HG02678 (cell line): ENCODE results near the gene GALM.

ENCODE experiments used
- ATAC-seq: cut with Tn5 transposase; IDR thresholded peaks from one replicate; pipeline ENCODE4 v1.9.1; 2021; ENCODE audit warnings: mild to moderate bottlenecking, moderate library complexity; ENCODE audit not compliant: unreplicated experiment

Gene GALM

DNA sequence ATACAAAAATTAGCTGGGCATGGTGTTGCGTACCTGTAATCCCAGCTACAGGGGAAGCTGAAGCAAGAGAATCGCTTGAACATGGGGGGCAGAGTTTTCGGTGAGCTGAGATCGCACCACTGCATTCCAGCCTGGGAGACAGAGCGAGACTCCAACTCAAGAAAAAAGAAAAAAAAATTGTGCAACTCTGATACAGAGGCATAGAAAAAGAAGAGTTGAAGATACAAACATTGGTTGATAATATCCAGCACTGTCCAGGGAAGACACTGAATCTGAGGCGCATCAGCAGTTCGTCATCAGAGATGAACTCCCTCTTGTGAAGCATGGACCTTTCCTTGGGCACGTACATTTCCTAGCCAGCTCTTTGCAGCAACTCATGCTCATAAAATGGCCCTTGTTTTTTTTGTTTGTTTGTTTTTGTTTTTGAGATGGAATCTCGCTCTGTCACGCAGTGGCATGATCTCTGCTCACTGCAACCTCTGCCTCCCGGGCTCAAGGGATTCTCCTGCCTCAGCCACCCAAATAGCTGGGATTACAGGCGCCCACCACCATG is 16.7 kb upstream of the GALM start:
- ATAC-seq: no peak

DNA sequence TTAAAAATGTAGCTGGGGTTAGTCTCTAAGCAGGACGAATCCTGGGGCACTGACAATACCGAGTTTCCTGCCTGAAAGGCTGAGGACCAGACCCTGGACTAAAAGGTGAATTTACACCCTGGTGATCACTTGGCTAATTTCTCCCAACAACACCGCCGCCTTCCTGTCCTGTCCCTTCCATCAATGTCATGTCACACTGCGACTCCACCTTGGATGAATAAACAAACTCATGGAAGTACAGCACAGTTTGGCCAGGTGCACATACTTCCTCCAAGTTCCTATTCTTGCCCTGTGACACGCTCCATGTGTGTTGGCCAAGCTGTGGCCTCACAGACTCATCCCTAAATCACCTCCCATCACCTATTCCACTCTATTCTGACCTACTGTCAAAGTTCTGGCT is 15.9 kb upstream of the GALM start:
- ATAC-seq: no peak

DNA sequence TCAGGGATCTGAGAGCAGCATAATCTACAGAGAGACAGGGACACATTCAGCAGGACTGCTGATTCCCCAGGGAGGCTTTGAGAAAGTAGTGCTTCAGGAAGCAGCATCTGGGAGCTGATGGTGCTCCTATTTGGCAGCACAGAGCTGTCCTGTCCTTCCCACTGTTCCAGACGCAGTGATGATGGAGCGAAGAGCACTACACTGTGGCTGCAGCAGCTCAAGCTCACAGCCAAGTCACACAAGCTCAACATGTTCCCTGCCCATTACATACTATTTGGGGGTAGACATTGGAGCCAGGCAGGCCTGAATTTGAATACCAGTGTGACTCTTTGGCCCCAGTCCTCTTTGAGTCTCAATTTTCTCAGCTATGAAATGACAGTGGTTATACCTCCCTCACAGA is 15.2 kb upstream of the GALM start:
- ATAC-seq: no peak

DNA sequence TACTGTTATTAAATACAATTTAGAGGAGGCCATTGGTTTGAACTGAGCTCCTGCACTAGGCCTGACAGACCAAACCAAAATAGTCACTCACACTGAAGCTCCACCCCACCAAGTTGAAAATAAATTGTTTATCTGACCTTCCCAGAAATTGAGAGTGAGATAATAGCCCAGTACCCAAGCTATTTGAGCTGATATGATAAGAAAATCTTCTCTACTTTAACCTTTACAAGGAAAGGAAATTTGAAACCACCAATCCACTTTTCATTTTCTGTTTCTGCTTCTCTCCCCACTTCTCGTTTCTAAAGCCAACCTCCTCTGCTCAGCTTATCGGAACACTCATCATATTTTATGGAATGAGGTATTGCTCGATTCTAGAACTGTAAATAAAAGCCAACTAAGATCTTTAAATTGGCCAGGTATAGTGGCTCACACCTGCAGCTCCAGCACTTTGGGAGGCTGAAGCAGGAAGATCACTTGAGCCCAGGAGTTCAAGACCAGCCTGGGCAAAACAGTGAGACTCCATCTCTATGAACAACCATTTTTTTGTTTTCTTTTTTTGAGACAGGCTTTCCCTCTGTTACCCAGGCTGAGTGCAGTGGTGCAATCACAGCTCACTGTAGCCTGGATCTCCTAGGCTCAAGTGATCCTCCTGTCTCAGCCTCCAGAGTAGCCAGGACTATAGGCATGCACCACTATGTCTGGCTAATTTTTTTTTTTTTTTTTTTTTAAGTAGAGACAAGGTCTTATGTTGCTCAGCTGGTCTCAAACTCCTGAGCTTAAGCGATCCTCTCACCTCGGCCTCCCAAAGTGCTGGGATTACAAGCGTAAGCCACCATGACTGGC is 13.3 kb upstream of the GALM start:
- ATAC-seq: no peak

DNA sequence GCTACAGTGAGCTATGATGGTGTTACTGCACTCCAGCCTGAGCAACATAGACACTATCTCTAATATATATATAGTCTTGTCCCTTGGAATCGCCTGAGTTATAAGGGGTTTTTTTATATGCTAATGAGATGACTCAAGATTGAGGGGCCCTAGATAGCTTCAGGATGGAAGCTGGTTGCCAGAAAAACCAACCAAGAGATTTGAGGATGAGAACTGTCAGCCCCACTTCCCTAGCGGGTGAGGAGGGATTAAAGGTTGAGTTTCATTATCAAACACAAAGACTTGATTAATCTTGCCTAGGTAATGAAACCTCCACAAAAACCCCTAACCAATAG is 12.6 kb upstream of the GALM start:
- no peak for ATAC-seq

- no peak for ATAC-seq
These were observed 12.0 kb upstream of the GALM start for GRCh38 chr2:38653715-38654527.

- no peak for ATAC-seq
These were observed 11.2 kb upstream of the GALM start for GRCh38 chr2:38654528-38655381.

DNA sequence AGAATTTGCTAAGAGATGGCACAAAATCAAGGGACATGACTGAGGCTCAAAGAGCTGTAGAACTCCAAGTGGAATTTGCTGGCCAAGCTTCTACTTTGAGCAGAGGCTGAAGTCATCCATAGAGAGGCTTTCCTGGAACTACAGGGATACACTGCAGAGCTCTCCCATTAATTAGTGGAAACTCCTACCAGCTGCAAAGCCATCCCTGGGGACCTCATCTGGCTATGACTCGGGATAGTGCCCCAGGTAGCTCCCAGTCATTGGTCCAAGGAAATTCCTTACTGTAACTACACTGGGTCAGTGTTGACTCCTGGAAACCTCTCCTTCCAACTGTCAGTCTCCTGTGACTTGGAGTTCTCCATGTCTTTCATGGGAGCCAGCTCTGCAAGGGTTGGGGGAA is 10.5 kb upstream of the GALM start:
- ATAC-seq: no peak

DNA sequence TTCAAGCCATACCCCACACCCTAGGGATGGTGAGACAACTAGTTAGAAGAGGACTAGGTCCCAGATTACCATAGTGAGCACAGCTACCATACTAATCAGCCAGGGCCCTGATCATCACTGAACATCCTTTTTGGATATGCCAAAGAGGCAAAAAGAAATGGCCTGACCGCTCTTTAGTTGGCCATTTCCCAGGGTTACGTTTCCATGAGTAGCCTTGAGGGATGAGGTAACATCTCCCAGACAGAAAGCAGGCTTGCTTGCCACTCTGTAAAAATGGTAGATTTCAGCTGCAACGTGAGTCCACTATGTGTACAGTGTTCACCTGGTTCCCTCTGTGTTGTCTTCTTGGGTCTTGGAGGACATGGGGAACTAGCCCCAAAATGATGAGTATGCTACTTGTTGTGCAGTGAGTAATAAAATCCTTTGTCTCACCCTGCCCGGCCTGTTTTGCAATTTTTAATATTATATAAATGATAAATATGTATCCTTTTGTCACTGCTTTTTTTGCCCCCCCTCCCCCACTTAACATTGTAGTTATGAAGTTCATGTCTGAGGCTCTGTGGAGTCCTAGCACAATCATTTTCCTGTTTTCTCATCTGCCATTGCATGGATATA is 8.9 kb upstream of the GALM start:
- no peak for ATAC-seq

GRCh38 chr2:38658613-38659012 is 7.3 kb upstream of the GALM start:
- ATAC-seq: no peak

- ATAC-seq: no peak
These were observed 6.8 kb upstream of the GALM start for GRCh38 chr2:38659115-38659514.

- ATAC-seq: no peak
These were observed 5.6 kb upstream of the GALM start for GRCh38 chr2:38660282-38660681.

DNA sequence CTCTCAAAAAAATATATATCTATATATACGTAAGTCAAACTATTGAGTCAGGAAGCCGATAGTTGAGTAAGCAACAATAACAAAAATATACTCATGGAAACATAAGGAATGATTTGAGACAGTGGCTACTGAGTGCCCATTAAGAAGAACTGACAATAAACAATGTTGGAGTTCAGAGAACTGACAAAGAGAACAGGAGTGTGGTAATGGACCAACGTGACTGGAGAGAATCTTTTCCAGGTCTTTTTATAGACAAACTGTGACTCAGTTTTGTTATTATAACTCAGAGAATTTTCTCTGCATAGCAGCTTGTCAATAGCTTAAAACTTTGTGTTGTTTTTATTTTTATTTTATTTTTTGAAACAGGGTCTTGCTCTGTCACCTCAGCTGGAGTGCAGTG is 4.6 kb upstream of the GALM start:
- ATAC-seq: no peak

- ATAC-seq: no peak
These were observed 619 bp downstream of the GALM start for GRCh38 chr2:38666556-38666910.

DNA sequence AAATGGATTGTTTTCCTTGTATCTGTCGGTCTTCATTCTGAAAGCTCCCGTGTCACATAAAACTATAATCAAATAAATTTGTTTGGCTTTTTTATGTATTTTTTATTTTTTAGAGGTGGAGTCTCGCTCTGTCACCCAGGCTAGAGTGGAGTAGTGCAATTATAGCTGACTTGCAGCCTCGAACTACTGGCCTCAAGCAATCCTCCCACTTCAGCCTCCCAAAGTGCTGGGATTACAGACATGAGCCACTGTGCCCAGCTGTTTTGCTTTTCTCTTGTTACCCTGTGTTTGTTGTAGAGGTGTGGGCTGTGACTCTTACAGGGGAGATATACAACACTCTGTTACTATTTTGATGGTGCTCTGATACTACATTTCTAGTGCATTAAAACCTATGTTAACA is 2.2 kb downstream of the GALM start:
- no peak for ATAC-seq

DNA sequence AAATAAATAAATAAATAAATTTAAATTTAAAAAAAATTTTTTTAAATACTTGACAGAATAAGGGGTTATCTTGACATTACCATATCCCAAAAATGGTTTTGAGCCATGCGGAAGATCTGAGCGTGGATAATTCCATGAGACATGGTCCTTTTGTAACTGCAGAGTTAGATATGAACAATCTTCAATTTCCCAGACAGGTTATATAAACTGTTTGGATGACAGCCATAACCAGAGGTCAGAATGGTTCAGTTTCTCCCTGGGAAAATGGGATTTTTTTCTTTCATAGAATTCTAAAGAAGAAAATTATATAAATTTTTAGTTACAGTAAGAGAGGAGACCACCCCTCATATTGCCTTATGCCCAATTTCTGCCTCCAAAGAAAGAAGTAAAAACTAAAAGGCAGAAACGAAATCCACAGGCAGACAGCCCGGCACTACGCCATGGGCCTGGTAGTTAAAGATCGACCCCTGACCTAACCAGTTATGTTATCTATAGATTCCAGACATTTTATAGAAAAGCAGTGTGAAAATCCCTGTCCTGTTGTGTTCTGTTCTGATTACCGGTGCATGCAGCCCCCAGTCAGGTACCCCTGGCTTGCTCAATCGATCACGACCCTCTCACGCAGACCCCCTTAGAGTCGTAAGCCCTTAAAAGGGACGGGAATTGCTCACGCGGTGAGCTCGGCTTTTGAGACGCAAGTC is 3.0 kb downstream of the GALM start:
- no peak for ATAC-seq

DNA sequence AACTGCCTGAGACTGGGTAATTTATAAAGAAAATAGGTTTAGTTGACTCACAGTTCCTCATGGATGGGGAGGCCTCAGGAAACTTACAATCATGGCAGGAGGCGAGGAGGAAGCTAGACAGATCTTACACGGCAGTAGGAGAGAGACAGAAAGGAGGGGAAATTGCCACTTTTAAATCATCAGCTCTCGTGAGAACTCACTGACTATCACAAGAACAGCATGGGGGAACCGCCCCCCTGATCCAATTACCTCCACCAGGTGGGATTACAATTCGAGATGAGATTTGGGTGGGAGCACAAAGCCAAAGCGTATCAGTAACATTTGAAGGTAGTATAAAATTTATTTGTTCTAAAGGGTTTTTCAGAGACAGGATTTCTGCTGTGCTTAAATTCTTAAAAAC is 5.4 kb downstream of the GALM start:
- no peak for ATAC-seq

- ATAC-seq: no peak
These were observed 6.0 kb downstream of the GALM start for GRCh38 chr2:38671946-38672345.

DNA sequence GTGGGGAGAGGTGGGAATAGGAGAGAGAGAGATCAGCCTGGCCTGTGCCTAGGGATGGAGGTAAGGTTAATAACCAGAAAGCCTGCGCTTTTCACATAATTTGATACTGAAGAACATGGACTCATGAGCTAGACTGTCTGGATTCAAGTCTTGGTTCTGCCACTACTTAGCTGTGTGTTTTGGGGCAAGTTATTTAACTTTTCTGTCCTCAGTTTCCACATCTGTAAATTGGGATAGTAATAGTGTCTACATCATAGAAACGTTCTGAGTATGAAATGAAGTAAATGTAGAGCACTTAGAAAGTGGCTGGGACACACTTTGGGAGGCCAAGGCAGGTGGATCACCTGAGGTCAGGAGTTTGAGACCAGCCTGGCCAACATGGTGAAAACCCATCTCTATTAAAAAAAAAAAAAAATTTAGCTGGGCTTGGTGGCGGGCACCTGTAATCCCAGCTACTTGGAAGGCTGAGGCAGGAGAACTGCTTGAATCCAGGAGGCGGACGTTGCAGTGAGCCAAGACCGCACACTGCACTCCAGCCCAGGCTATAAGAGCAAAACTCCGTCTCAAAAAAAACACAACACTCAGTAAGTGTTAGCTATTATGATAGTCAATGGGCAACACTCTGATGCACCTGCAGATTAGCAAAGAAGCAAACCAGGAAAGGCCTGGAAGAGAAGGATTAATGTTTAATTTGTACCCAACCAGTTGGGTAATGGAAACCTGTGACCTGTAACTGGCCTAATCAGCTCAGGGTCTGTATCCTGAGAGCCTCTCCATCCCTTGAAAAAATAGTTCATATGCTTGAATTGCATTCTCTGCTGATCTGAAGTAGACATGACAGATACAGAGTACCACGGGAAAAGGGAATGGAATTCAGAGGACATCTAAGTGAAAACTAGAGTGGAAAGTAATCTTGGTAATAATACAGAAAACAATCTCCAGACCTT is 6.8 kb downstream of the GALM start:
- ATAC-seq: no peak
